T1000 (cell line): ENCODE data around the gene UBE2O.

Experiments used
- DNase-seq: peaks from one replicate; lab custom pipeline; 2025; ENCODE audit warnings: mixed read lengths; lab: John Stamatoyannopoulos, UW

Gene UBE2O

GRCh38 chr17:76345377-76345974, 107.5 kb downstream of the UBE2O start:
- no peak for DNase-seq

DNA sequence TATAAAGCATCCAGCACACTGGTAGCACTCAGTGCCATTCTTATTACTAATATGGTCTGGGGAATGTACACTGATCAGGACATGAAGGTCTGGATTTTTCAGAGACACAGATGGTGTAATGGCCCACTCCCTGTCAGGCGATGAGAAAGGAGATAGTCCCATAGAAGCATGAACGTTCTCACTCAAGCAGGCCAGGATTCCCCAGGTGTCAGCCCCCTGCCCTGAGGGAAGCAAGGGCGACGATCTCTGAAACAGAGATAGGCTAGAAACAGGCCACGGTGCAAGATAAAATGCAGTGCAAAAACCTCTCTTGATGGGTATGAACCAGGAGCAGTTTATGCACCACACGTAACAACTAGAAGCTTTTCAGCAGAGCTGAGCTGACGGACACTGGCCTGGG, 109.8 kb downstream of the UBE2O start:
- DNase-seq, result no peak

GRCh38 chr17:76341301-76341700, 111.7 kb downstream of the UBE2O start:
- DNase-seq, result no peak
